Mucosa of rectum (tissue), 2 donors: ENCODE data around the gene AGBL1.
"Not testable (repeated sequence)": the region's sequence is repeated elsewhere in the genome, so short reads cannot be mapped to it uniquely, and the experiment has no call there.

Source experiments
- H3K27ac ChIP-seq, 2 donors: one replicate each; pipeline ENCODE4 v1.7.0; 2013; ENCODE audit warnings: inconsistent platforms in 2 of 2, low read depth in 2 of 2, low read length in 2 of 2
- H3K27me3 ChIP-seq, 2 donors: one replicate each; pipeline ENCODE4 v1.7.0; 2013; ENCODE audit warnings: low read length in 2 of 2; ENCODE audit not compliant: control insufficient read depth in 2 of 2, insufficient read depth in 2 of 2
- H3K36me3 ChIP-seq, 2 donors: one replicate each; pipeline ENCODE4 v1.7.0; 2013; ENCODE audit warnings: low read length in 2 of 2; ENCODE audit not compliant: control insufficient read depth in 2 of 2, insufficient read depth in 2 of 2
- H3K4me1 ChIP-seq, 2 donors: one replicate each; pipeline ENCODE4 v1.7.0; 2013; ENCODE audit warnings: low read length in 2 of 2, mild to moderate bottlenecking in 1 of 2; ENCODE audit not compliant: control insufficient read depth in 2 of 2, insufficient read depth in 2 of 2
- H3K4me3 ChIP-seq, 2 donors: one replicate each; pipeline ENCODE4 v1.7.0; 2013; ENCODE audit warnings: low read length in 2 of 2
- H3K9ac ChIP-seq, 2 donors: one replicate each; pipeline ENCODE4 v1.7.0; 2013; ENCODE audit warnings: low read length in 2 of 2, low read depth in 1 of 2, mild to moderate bottlenecking in 1 of 2
- H3K9me3 ChIP-seq, 2 donors: one replicate each; pipeline ENCODE4 v1.7.0; 2013; ENCODE audit warnings: low read length in 2 of 2; ENCODE audit not compliant: control insufficient read depth in 2 of 2
- donor health status: healthy.
- donor health status: Normal muscosa, but diverticular disease.

AGBL1 gene

GRCh38 chr15:87033056-87033455 lies 953.4 kb downstream of the AGBL1 start:
- no peaks in the 10 kb centered on the region for H3K27me3 ChIP-seq
- H3K9ac ChIP-seq, result no peak overlapping the region
- H3K4me1 ChIP-seq, result no peaks in the 10 kb centered on the region
- H3K36me3 ChIP-seq, result no peaks in the 10 kb centered on the region
- H3K27ac ChIP-seq, result no peak overlapping the region
- H3K4me3 ChIP-seq, result no peak overlapping the region
- H3K9me3 ChIP-seq, result no peaks in the 10 kb centered on the region

- Histone ChIP-seq H3K9ac (no peak overlapping the region), H3K36me3 (no peaks in the 10 kb centered on the region), H3K27ac (no peak overlapping the region)
Measured at GRCh38 chr15:87034886-87035285, 955.2 kb downstream of the AGBL1 start.

GRCh38 chr15:87038404-87038803 lies 958.7 kb downstream of the AGBL1 start:
- no peaks in the 10 kb centered on the region for H3K9me3 ChIP-seq
- H3K27ac ChIP-seq, result no peak overlapping the region
- H3K36me3 ChIP-seq, result no peaks in the 10 kb centered on the region
- H3K9ac ChIP-seq, result no peak overlapping the region
- H3K27me3 ChIP-seq, result no peaks in the 10 kb centered on the region
- H3K4me1 ChIP-seq, result no peaks in the 10 kb centered on the region
- H3K4me3 ChIP-seq, result no peak overlapping the region

More at GRCh38 chr15:87034886-87035285, 955.2 kb downstream of the AGBL1 start:
- Histone ChIP-seq H3K9me3 (no peaks in the 10 kb centered on the region), H3K4me1 (no peaks in the 10 kb centered on the region), H3K4me3 (no peak overlapping the region), H3K27me3 (no peaks in the 10 kb centered on the region)

GRCh38 chr15:87042619-87043018 lies 962.9 kb downstream of the AGBL1 start:
- H3K36me3 ChIP-seq, H3K4me1 ChIP-seq, H3K4me3 ChIP-seq, H3K27me3 ChIP-seq, H3K27ac ChIP-seq, H3K9me3 ChIP-seq, H3K9ac ChIP-seq: not testable (repeated sequence)

- Histone ChIP-seq H3K4me1 (no peaks in the 10 kb centered on the region), H3K4me3 (no peak overlapping the region), H3K27ac (no peak overlapping the region), H3K36me3 (no peaks in the 10 kb centered on the region), H3K27me3 (no peaks in the 10 kb centered on the region), H3K9ac (no peak overlapping the region), H3K9me3 (no peaks in the 10 kb centered on the region)
Measured at GRCh38 chr15:87045746-87046145, 966.1 kb downstream of the AGBL1 start.

- Histone ChIP-seq H3K27me3 (no peaks in the 10 kb centered on the region), H3K9ac (no peak overlapping the region), H3K4me3 (no peak overlapping the region), H3K9me3 (no peaks in the 10 kb centered on the region), H3K27ac (no peak overlapping the region), H3K4me1 (no peaks in the 10 kb centered on the region), H3K36me3 (no peaks in the 10 kb centered on the region)
Measured at GRCh38 chr15:87047203-87047965, 967.7 kb downstream of the AGBL1 start.
